ENCODE results near the gene COL19A1. TPM values are rescaled to one million over a fixed set of nuclear protein-coding genes. Genes with fewer than 3 reads are reported as not detected.

COL19A1 gene
- total RNA-seq, 1 experiment from 2014 or later: not detected

DNA sequence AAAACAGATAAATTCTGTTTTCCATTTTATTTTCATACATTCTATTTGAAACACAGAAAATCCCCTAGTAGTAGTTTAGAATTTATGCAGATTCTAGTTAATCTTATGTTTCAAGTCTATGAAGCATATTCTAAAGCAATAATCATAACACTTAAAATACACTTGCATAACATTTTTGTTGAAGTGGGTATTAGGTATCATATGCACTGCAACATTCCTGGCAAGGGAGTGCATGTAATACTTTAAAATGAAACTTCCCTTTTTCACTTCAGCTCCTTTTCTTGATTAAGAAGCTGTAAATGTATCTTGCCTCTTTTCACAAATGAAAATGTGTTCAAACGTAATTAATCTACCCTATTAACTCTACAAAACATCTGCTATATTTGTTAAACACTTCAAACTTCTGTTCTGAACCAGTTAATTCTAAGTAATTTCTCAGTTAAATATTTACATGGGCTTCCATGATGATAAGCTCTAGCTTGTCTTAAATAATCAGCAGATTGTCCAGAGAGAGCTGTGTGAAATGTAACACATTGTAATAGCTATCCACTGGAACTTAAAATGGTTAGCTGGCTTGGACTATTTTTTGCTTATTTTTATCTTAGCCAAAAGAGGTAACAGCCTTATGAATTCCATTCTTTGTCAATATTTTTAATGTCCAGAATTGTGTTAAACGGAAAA, 192.8 kb downstream of the COL19A1 start:
- CTCF ChIA-PET: interaction anchor here (0.6 kb wide), 1 partner anchor 1016 kb away, joined by 3 read pairs; no protein-coding TSS in a partner anchor
- intact Hi-C loops (cut with micrococcal nuclease): no loop called here
- POLR2A ChIA-PET: no interaction called here
- Mint-ChIP-seq H3K4me3 (ENCODE audit: unreplicated experiment) (no peak overlapping the region), H3K9me3 (ENCODE audit: unreplicated experiment) (no peaks in the 10 kb centered on the region), H3K36me3 (ENCODE audit: insufficient read depth, unreplicated experiment) (no peaks in the 10 kb centered on the region), H3K27me3 (ENCODE audit: insufficient read depth, unreplicated experiment) (peaks cover 87% of the 10 kb centered on the region), H3K4me1 (ENCODE audit: insufficient read depth, unreplicated experiment) (no peaks in the 10 kb centered on the region), H3K27ac (ENCODE audit: low read depth, unreplicated experiment) (no peak overlapping the region)
- no TSS peak for BruUV-seq (replicated peaks)
- DNase-seq (ENCODE audit: unreplicated experiment): no peak
- no peak for TF ChIP-seq CTCF (IDR thresholded peaks at IDR 0.05; ENCODE audit: unreplicated experiment)

- Mint-ChIP-seq H3K4me1 (ENCODE audit: insufficient read depth, unreplicated experiment) (no peaks in the 10 kb centered on the region), H3K27ac (ENCODE audit: low read depth, unreplicated experiment) (no peak overlapping the region), H3K27me3 (ENCODE audit: insufficient read depth, unreplicated experiment) (peaks cover 89% of the 10 kb centered on the region), H3K4me3 (ENCODE audit: unreplicated experiment) (no peak overlapping the region), H3K36me3 (ENCODE audit: insufficient read depth, unreplicated experiment) (no peaks in the 10 kb centered on the region), H3K9me3 (ENCODE audit: unreplicated experiment) (no peaks in the 10 kb centered on the region)
- POLR2A ChIA-PET: no interaction called here
- intact Hi-C loops (cut with micrococcal nuclease): no loop called here
- no peak for DNase-seq (ENCODE audit: unreplicated experiment)
- no TSS peak for BruUV-seq (replicated peaks)
- CTCF ChIA-PET: no interaction called here
- no peak for TF ChIP-seq CTCF (IDR thresholded peaks at IDR 0.05; ENCODE audit: unreplicated experiment)
Measured at GRCh38 chr6:70060680-70061079, 194.3 kb downstream of the COL19A1 start.

- Mint-ChIP-seq H3K4me1 (ENCODE audit: insufficient read depth, unreplicated experiment) (no peaks in the 10 kb centered on the region), H3K27me3 (ENCODE audit: insufficient read depth, unreplicated experiment) (peaks cover 81% of the 10 kb centered on the region), H3K4me3 (ENCODE audit: unreplicated experiment) (no peak overlapping the region), H3K36me3 (ENCODE audit: insufficient read depth, unreplicated experiment) (no peaks in the 10 kb centered on the region), H3K9me3 (ENCODE audit: unreplicated experiment) (no peaks in the 10 kb centered on the region), H3K27ac (ENCODE audit: low read depth, unreplicated experiment) (no peak overlapping the region)
- ChIA-PET POLR2A (no interaction called here), CTCF (no interaction called here)
- no peak for DNase-seq (ENCODE audit: unreplicated experiment)
- intact Hi-C loops (cut with micrococcal nuclease): no loop called here
- BruUV-seq (replicated peaks): no TSS peak
- no peak for TF ChIP-seq CTCF (IDR thresholded peaks at IDR 0.05; ENCODE audit: unreplicated experiment)
Measured at GRCh38 chr6:70061546-70061945, 195.2 kb downstream of the COL19A1 start.

- Mint-ChIP-seq H3K36me3 (ENCODE audit: insufficient read depth, unreplicated experiment) (no peaks in the 10 kb centered on the region), H3K4me3 (ENCODE audit: unreplicated experiment) (no peak overlapping the region), H3K9me3 (ENCODE audit: unreplicated experiment) (no peaks in the 10 kb centered on the region), H3K4me1 (ENCODE audit: insufficient read depth, unreplicated experiment) (no peaks in the 10 kb centered on the region), H3K27ac (ENCODE audit: low read depth, unreplicated experiment) (no peak overlapping the region), H3K27me3 (ENCODE audit: insufficient read depth, unreplicated experiment) (peaks cover 81% of the 10 kb centered on the region)
- ChIA-PET POLR2A (no interaction called here), CTCF (no interaction called here)
- no peak for TF ChIP-seq CTCF (IDR thresholded peaks at IDR 0.05; ENCODE audit: unreplicated experiment)
- no peak for DNase-seq (ENCODE audit: unreplicated experiment)
- BruUV-seq (replicated peaks): no TSS peak
- intact Hi-C loops (cut with micrococcal nuclease): no loop called here
Measured at GRCh38 chr6:70062010-70062409, 195.7 kb downstream of the COL19A1 start.
